Measurements from ENCODE around the gene SERPINH1.

Gene SERPINH1

GRCh38 chr11:75553182-75553581 lies 8.9 kb upstream of the SERPINH1 start:
- CTCF ChIA-PET, result interaction anchor here (0.7 kb wide), 1 partner anchor 19 kb away, joined by 3 read pairs; no protein-coding TSS in a partner anchor
- POLR2A ChIA-PET, result no interaction called here
- no peak for TF ChIP-seq CTCF (IDR thresholded peaks at IDR 0.05; ENCODE audit: control extremely low read depth, extremely low read depth, low read depth, missing control alignments)

GRCh38 chr11:75553889-75554257 lies 8.2 kb upstream of the SERPINH1 start:
- CTCF ChIA-PET, result interaction anchor here (0.9 to 1.8 kb wide), 5 partner anchors 11 to 109 kb away, joined by 3 to 4 read pairs (median 3); no protein-coding TSS in a partner anchor
- POLR2A ChIA-PET, result interaction anchor here (0.9 kb wide), 1 partner anchor 9 kb away, joined by 4 read pairs; the partner anchor contains the start of gene SERPINH1

More at GRCh38 chr11:75553182-75553581, 8.9 kb upstream of the SERPINH1 start:
- no peak for DNase-seq (ENCODE audit: extremely low spot score)

GRCh38 chr11:75554258-75555022 lies 7.6 kb upstream of the SERPINH1 start:
- CTCF ChIA-PET, result interaction anchor here (0.9 to 1.8 kb wide), 5 partner anchors 11 to 110 kb away, joined by 3 to 4 read pairs (median 3); no protein-coding TSS in a partner anchor
- TF ChIP-seq CTCF (IDR thresholded peaks at IDR 0.05; ENCODE audit: control extremely low read depth, extremely low read depth, low read depth, missing control alignments), result no peak
- POLR2A ChIA-PET, result interaction anchor here (0.9 kb wide), 1 partner anchor 8 kb away, joined by 4 read pairs; the partner anchor contains the start of gene SERPINH1
- no peak for DNase-seq (ENCODE audit: extremely low spot score)

More at GRCh38 chr11:75553889-75554257, 8.2 kb upstream of the SERPINH1 start:
- DNase-seq (ENCODE audit: extremely low spot score), result no peak
- TF ChIP-seq CTCF (IDR thresholded peaks at IDR 0.05; ENCODE audit: control extremely low read depth, extremely low read depth, low read depth, missing control alignments), result no peak

- TF ChIP-seq CTCF (IDR thresholded peaks at IDR 0.05; ENCODE audit: control extremely low read depth, extremely low read depth, low read depth, missing control alignments), result no peak
- ChIA-PET CTCF (interaction anchor here (1.2 to 1.8 kb wide), 4 partner anchors 12 to 111 kb away, joined by 3 to 4 read pairs (median 4); no protein-coding TSS in a partner anchor), POLR2A (no interaction called here)
- DNase-seq (ENCODE audit: extremely low spot score), result no peak
Observed at GRCh38 chr11:75555079-75555811, 6.8 kb upstream of the SERPINH1 start.

GRCh38 chr11:75556275-75556674 lies 5.8 kb upstream of the SERPINH1 start:
- DNase-seq (ENCODE audit: extremely low spot score), result no peak
- TF ChIP-seq CTCF (IDR thresholded peaks at IDR 0.05; ENCODE audit: control extremely low read depth, extremely low read depth, low read depth, missing control alignments), result no peak
- ChIA-PET POLR2A (no interaction called here), CTCF (no interaction called here)

GRCh38 chr11:75557666-75558494 lies 4.2 kb upstream of the SERPINH1 start:
- ChIA-PET POLR2A (no interaction called here), CTCF (interaction anchor here (1.0 kb wide), 1 partner anchor 11 kb away, joined by 3 read pairs; no protein-coding TSS in a partner anchor)
- TF ChIP-seq CTCF (IDR thresholded peaks at IDR 0.05; ENCODE audit: control extremely low read depth, extremely low read depth, low read depth, missing control alignments), result no peak
- no peak for DNase-seq (ENCODE audit: extremely low spot score)

Measured in GM10248 (cell line).